Fibroblast of pulmonary artery (primary cell): Measurements from ENCODE around the gene DCAF17.
"Not testable (repeated sequence)": the region's sequence is repeated elsewhere in the genome, so short reads cannot be mapped to it uniquely, and the experiment has no call there.

Experiments used
- DNase-seq: peaks from one replicate; pipeline ENCODE4 v3.0.0-alpha.2; 2010; ENCODE audit warnings: low read depth
- H3K4me3 ChIP-seq: replicated peaks from 2 replicates; pipeline ENCODE4 v1.5.1; 2011; ENCODE audit warnings: low read depth, mild to moderate bottlenecking, control low read depth, low read length, moderate library complexity
- CTCF ChIP-seq: IDR thresholded peaks from 2 replicates; pipeline ENCODE4 v1.5.1; 2011; ENCODE audit warnings: mild to moderate bottlenecking, control low read depth, low read length, inconsistent platforms; ENCODE audit errors: missing control alignments

The DCAF17 gene

GRCh38 chr2:171490577-171490976 is 56.6 kb downstream of the DCAF17 start:
- no peak overlapping the region for H3K4me3 ChIP-seq
- DNase-seq: no peak
- no peak for TF ChIP-seq CTCF

- no peak overlapping the region for H3K4me3 ChIP-seq
- no peak for DNase-seq
- no peak for TF ChIP-seq CTCF
Measured at GRCh38 chr2:171491292-171491691, 57.3 kb downstream of the DCAF17 start.

- no peak overlapping the region for H3K4me3 ChIP-seq
- TF ChIP-seq CTCF: no peak
- no peak for DNase-seq
Measured at GRCh38 chr2:171492664-171493063, 58.6 kb downstream of the DCAF17 start.

- DNase-seq, H3K4me3 ChIP-seq: not testable (repeated sequence)
Measured at GRCh38 chr2:171497664-171498063, 63.6 kb downstream of the DCAF17 start.

GRCh38 chr2:171505374-171505773 is 71.3 kb downstream of the DCAF17 start:
- peak; percentile 22 for DNase-seq
- no peak for TF ChIP-seq CTCF
- H3K4me3 ChIP-seq: no peak overlapping the region

GRCh38 chr2:171509945-171510731 is 76.1 kb downstream of the DCAF17 start:
- TF ChIP-seq CTCF: no peak
- DNase-seq: no peak
- no peak overlapping the region for H3K4me3 ChIP-seq

- no peak overlapping the region for H3K4me3 ChIP-seq
- no peak for TF ChIP-seq CTCF
Measured at GRCh38 chr2:171512014-171512413, 78.0 kb downstream of the DCAF17 start.

More at GRCh38 chr2:171512014-171512413, 78.0 kb downstream of the DCAF17 start:
- DNase-seq: no peak
